ENCODE results near the gene QRICH2. TPM values are rescaled to one million over a fixed set of nuclear protein-coding genes. Genes with fewer than 3 reads are reported as not detected.
A peak's percentile ranks its signal among the peaks of the same experiment; 100 is the strongest.

QRICH2 gene
- total RNA-seq, 2 experiments from 2014 or later: 1.4 to 1.9 TPM

GRCh38 chr17:76274112-76274956 lies 33.7 kb downstream of the QRICH2 start:
- CTCF ChIA-PET: interaction anchor here (0.8 to 2.3 kb wide), 7 partner anchors 27 to 260 kb away, joined by 3 to 10 read pairs (median 6); no protein-coding TSS in a partner anchor
- H3K4me1 Mint-ChIP-seq: peaks cover 51% of the 10 kb centered on the region
- POLR2A ChIA-PET: interaction anchor here (0.7 to 22.6 kb wide), 12 partner anchors 8 to 203 kb away, joined by 3 to 1335 read pairs (median 21); partner anchors contain the start of genes EXOC7, FOXJ1, RNF157 and UBALD2
- peak overlapping the region; percentile 93 for H3K27ac Mint-ChIP-seq
- H3K4me3 Mint-ChIP-seq: no peak overlapping the region
- peak; percentile 26 for DNase-seq
- no peaks in the 10 kb centered on the region for H3K27me3 Mint-ChIP-seq
- H3K9me3 Mint-ChIP-seq: no peaks in the 10 kb centered on the region
- peaks cover 29% of the 10 kb centered on the region for H3K36me3 Mint-ChIP-seq (ENCODE audit: low read depth)

- Mint-ChIP-seq H3K27ac (peak overlapping the region; percentile 93), H3K4me3 (peak overlapping the region; percentile 13), H3K4me1 (peaks cover 57% of the 10 kb centered on the region), H3K9me3 (no peaks in the 10 kb centered on the region), H3K36me3 (ENCODE audit: low read depth) (peaks cover 37% of the 10 kb centered on the region), H3K27me3 (no peaks in the 10 kb centered on the region)
- ChIA-PET POLR2A (interaction anchor here (0.7 to 22.6 kb wide), 15 partner anchors 8 to 254 kb away, joined by 3 to 1335 read pairs (median 5); partner anchors contain the start of genes EXOC7, FOXJ1, RNF157 and SRP68), CTCF (interaction anchor here (1.2 to 2.3 kb wide), 4 partner anchors 81 to 147 kb away, joined by 3 to 10 read pairs (median 8); no protein-coding TSS in a partner anchor)
- DNase-seq: peak; percentile 31
Measured at GRCh38 chr17:76273445-76274111, 34.5 kb downstream of the QRICH2 start.

GRCh38 chr17:76272541-76273444 lies 35.3 kb downstream of the QRICH2 start:
- no peaks in the 10 kb centered on the region for H3K9me3 Mint-ChIP-seq
- POLR2A ChIA-PET: interaction anchor here (0.6 to 22.6 kb wide), 14 partner anchors 19 to 253 kb away, joined by 3 to 1335 read pairs (median 21); partner anchors contain the start of genes EXOC7, FOXJ1, RNF157 and SPHK1
- peak overlapping the region; percentile 68 for H3K4me3 Mint-ChIP-seq
- CTCF ChIA-PET: interaction anchor here (0.6 to 2.8 kb wide), 4 partner anchors 92 to 259 kb away, joined by 3 to 22 read pairs (median 6); no protein-coding TSS in a partner anchor
- peak; percentile 48 for DNase-seq
- no peaks in the 10 kb centered on the region for H3K27me3 Mint-ChIP-seq
- peaks cover 45% of the 10 kb centered on the region for H3K36me3 Mint-ChIP-seq (ENCODE audit: low read depth)
- H3K27ac Mint-ChIP-seq: peak overlapping the region; percentile 93
- peaks cover 62% of the 10 kb centered on the region for H3K4me1 Mint-ChIP-seq

GRCh38 chr17:76271669-76272540 lies 36.2 kb downstream of the QRICH2 start:
- H3K27me3 Mint-ChIP-seq: no peaks in the 10 kb centered on the region
- H3K4me1 Mint-ChIP-seq: peaks cover 61% of the 10 kb centered on the region
- H3K9me3 Mint-ChIP-seq: no peaks in the 10 kb centered on the region
- H3K27ac Mint-ChIP-seq: peak overlapping the region; percentile 93
- DNase-seq: peak; percentile 80
- CTCF ChIA-PET: interaction anchor here (0.6 to 2.8 kb wide), 7 partner anchors 8 to 258 kb away, joined by 3 to 22 read pairs (median 4); no protein-coding TSS in a partner anchor
- POLR2A ChIA-PET: interaction anchor here (0.6 to 22.6 kb wide), 18 partner anchors 8 to 1856 kb away, joined by 3 to 1335 read pairs (median 5); partner anchors contain the start of genes EXOC7, FOXJ1, RNF157 and SPHK1
- H3K4me3 Mint-ChIP-seq: peak overlapping the region; percentile 73
- peaks cover 52% of the 10 kb centered on the region for H3K36me3 Mint-ChIP-seq (ENCODE audit: low read depth)

- no peaks in the 10 kb centered on the region for H3K9me3 Mint-ChIP-seq
- ChIA-PET POLR2A (interaction anchor here (0.6 to 22.6 kb wide), 14 partner anchors 9 to 1857 kb away, joined by 3 to 1335 read pairs (median 50); partner anchors contain the start of genes EXOC7, FOXJ1, RNF157 and SPHK1), CTCF (interaction anchor here (1.1 to 2.8 kb wide), 6 partner anchors 9 to 257 kb away, joined by 3 to 22 read pairs (median 6); no protein-coding TSS in a partner anchor)
- peaks cover 61% of the 10 kb centered on the region for H3K4me1 Mint-ChIP-seq
- peak overlapping the region; percentile 93 for H3K27ac Mint-ChIP-seq
- H3K36me3 Mint-ChIP-seq (ENCODE audit: low read depth): peaks cover 61% of the 10 kb centered on the region
- H3K4me3 Mint-ChIP-seq: peak overlapping the region; percentile 73
- peak; percentile 38 for DNase-seq
- no peaks in the 10 kb centered on the region for H3K27me3 Mint-ChIP-seq
Measured at GRCh38 chr17:76270770-76271668, 37.1 kb downstream of the QRICH2 start.

GRCh38 chr17:76270127-76270592 lies 37.9 kb downstream of the QRICH2 start:
- DNase-seq: peak; percentile 32
- Mint-ChIP-seq H3K27ac (peak overlapping the region; percentile 98), H3K36me3 (ENCODE audit: low read depth) (peaks cover 63% of the 10 kb centered on the region), H3K4me1 (peaks cover 60% of the 10 kb centered on the region), H3K4me3 (peak overlapping the region; percentile 96), H3K9me3 (no peaks in the 10 kb centered on the region), H3K27me3 (no peaks in the 10 kb centered on the region)
- ChIA-PET CTCF (interaction anchor here (2.0 to 4.4 kb wide), 4 partner anchors 9 to 90 kb away, joined by 13 to 32 read pairs (median 21); no protein-coding TSS in a partner anchor), POLR2A (interaction anchor here (0.9 to 22.6 kb wide), 14 partner anchors 10 to 374 kb away, joined by 3 to 1335 read pairs (median 50); partner anchors contain the start of genes ACOX1, EXOC7, FOXJ1 and RNF157)

- H3K9me3 Mint-ChIP-seq: no peaks in the 10 kb centered on the region
- POLR2A ChIA-PET: interaction anchor here (0.9 to 22.6 kb wide), 20 partner anchors 11 to 484 kb away, joined by 3 to 1335 read pairs (median 8); partner anchors contain the start of genes ACOX1, EXOC7, FOXJ1 and RNF157
- DNase-seq: peak; percentile 32
- peak overlapping the region; percentile 96 for H3K4me3 Mint-ChIP-seq
- peak overlapping the region; percentile 98 for H3K27ac Mint-ChIP-seq
- peaks cover 57% of the 10 kb centered on the region for H3K4me1 Mint-ChIP-seq
- H3K27me3 Mint-ChIP-seq: no peaks in the 10 kb centered on the region
- CTCF ChIA-PET: interaction anchor here (0.9 to 4.4 kb wide), 8 partner anchors 11 to 148 kb away, joined by 3 to 32 read pairs (median 6); no protein-coding TSS in a partner anchor
- peaks cover 61% of the 10 kb centered on the region for H3K36me3 Mint-ChIP-seq (ENCODE audit: low read depth)
Measured at GRCh38 chr17:76268991-76269981, 38.8 kb downstream of the QRICH2 start.

GRCh38 chr17:76268015-76268749 lies 39.9 kb downstream of the QRICH2 start:
- peak overlapping the region; percentile 98 for H3K27ac Mint-ChIP-seq
- H3K27me3 Mint-ChIP-seq: no peaks in the 10 kb centered on the region
- DNase-seq: peak; percentile 83
- ChIA-PET CTCF (interaction anchor here (0.9 to 4.4 kb wide), 9 partner anchors 12 to 147 kb away, joined by 3 to 32 read pairs (median 6); no protein-coding TSS in a partner anchor), POLR2A (interaction anchor here (1.1 to 22.6 kb wide), 17 partner anchors 12 to 483 kb away, joined by 3 to 1335 read pairs (median 8); partner anchors contain the start of genes EXOC7, FOXJ1, RNF157 and SRP68)
- H3K4me3 Mint-ChIP-seq: peak overlapping the region; percentile 96
- H3K36me3 Mint-ChIP-seq (ENCODE audit: low read depth): peaks cover 61% of the 10 kb centered on the region
- H3K4me1 Mint-ChIP-seq: peaks cover 59% of the 10 kb centered on the region
- no peaks in the 10 kb centered on the region for H3K9me3 Mint-ChIP-seq
